ENCODE data around the gene CEBPZOS. TPM values are rescaled to one million over a fixed set of nuclear protein-coding genes. Genes with fewer than 3 reads are reported as not detected.

The CEBPZOS gene
- 4.6 and 7.4 TPM in 2 replicates for total RNA-seq

DNA sequence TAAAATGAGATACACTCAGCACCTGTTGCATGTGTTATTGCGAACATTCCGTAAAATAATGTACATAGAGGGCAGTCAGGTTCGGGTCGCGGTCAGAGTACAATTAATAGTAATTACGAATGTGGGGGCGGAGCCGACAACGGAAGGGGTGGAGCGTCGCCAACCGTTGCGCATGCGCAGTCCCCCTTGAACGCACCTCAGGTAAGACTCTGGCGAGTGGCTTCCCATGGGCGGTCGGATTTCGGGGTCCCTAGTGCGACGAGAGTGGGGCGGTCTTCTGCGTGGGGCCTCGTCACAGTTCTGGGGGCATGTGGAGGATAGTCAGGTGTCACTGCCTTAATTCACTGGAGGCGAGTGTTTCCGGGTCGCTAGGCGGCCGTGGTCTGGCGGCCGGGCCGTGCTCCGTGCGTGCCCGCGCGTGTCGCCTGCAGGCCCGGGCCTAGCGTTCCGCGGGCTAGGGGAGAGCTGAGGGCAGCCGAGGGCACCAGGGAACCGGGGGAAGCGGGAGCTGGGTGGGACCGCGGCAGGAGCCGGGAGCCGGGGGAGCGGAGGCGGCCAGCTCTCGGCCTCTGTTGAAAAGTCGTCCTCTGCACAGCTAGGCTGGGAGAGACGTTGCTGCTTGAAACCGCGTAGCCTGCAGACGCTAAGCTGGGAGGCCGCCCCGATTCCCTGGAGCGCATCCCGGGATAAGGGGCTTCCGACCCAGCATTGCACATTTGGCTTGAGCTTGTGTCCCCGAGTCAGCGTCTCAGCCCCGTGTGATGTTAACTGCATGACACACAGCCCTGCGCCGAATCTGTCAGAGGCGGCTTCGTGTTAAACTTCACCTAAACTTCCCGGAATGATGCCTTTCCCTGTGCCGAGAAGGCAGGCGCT is at the start of gene CEBPZOS:
Gene CEBPZOS, plus strand, starts transcription at position 177 of the 876 bp plus-strand sequence. CDS start 3,209 bp downstream, outside the sequence.
- DNase-seq (ENCODE audit: low read depth in 2 of 2) = peak; percentile 82 to 90

DNA sequence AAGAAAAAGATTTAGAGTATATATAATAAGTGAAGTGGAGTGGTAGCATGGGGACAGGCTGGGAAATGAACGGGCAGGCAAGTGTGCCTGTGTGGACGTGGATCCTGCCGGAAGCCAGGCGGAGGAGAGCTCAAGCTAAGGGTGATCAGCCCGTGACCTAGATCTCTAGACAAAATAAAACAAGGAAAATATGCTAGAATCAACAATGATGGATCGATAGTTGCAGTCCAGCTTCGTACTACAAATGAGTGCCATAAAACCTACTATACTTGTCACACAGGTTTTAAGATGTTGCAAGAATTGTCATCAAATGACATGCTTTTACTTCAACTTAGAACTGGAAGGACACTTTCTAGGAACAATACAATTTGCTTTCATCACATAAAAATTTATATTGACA is 48.0 kb upstream of the CEBPZOS start:
- no peak for DNase-seq (ENCODE audit: low read depth in 2 of 2)

DNA sequence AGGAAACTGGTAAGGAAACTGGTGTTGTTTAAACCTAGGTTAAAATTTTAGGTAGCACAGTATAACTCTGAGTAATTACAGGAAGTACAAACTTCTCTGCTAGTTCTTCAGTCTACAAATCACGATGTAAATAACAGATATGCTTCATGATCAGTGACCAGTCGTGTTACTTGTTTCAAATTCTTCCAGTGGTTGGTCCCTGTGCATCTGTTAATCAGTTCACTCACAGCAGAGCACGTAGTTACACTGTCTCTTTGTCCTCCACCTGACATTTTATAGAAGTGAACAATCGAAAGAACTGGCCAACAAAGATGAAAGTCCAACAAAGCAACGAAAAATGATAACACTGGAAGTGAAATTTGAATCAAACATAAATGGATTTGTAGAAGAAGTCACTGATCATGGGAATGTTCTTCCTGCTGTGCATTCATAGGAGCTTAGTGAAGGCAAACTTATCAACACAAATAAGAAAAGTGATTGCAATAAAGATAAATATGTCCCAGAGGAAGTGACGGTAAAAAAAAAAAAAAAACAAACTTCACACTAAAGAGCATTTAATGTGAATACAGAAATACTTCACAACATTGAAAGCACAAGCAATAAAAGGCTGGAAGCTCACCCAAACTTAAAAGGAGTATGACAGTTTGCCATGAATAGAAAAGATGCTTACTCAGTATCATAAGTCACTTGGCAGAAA is 46.5 kb upstream of the CEBPZOS start:
- peak; percentile 40 to 63 for DNase-seq (ENCODE audit: low read depth in 2 of 2)

DNA sequence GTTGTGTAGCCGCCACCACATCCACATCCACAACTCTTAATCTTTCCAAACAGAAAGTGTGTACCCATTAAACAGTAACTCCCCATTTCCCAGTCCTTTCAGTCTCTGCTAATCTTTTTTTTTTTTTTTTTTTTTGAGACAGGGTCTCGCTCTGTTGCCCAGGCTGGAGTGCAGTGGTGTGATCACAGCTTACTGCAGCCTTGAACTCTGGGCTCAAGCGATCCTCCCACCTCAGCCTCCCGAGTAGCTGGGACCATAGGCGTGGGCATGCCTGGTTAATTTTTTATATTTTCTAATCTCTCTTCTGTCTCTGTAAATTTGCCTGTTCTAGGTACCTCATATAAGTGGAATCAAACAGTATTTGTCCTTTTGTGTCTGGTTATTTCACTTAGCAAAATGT is 43.1 kb upstream of the CEBPZOS start:
- no peak for DNase-seq (ENCODE audit: low read depth in 2 of 2)

DNA sequence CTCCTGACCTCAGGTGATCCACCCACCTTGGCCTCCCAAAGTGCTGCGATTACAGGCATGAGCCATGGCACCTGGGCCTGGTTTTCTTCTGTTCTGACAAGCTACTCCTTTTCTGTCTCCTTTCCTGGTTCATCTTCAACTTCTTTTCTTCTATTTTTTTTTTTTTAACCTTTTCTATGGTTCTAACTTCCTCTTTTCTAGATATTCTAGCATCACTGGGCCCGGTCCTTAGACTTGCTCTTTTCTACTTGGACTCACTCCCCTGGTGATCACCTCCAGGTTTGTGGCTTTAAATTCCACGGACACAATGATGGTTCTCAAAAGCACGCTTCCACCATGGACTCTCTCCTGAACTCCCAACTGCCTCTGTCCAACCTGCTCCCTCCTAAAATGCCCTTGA is 41.5 kb upstream of the CEBPZOS start:
- no peak for DNase-seq (ENCODE audit: low read depth in 2 of 2)

DNA sequence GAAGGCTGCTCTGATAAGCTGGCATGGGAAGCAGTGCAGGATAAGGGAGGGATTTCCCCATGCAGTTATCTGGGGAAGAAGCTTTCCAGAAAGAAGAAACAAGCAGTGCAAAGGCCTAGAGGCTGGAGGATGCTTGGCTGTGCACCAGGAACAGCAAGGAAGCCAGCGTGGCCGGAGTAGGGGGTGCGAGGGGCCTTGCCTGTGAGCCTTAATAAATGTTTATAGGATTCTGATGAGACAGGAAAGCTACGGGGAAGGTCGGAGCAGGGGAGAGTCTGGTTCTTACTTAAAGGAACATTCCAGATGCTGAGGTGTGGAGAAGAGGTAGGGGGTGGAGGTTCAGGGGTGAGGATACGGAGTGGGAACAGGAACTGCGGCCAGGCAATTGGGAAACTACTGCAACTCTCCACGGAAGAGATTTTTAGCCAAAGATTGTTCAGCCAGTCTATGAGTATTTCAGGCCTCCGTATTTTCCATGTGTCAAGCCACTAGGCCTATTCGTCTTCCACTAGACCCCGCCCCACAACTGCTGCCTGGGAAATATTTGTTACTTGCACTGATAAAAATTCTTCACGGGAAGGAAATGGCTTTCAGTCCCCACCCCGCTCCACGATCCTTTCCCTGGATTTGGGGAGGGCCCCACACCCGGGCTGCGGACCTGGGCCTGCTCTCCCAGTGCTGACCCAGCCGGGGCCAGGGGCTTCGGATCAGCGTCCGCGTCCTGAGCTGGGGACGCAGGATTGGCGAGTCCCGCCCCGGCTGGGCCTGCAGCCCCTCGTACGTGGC is 40.0 kb upstream of the CEBPZOS start:
- DNase-seq (ENCODE audit: low read depth in 2 of 2) = peak; percentile 52 to 68

DNA sequence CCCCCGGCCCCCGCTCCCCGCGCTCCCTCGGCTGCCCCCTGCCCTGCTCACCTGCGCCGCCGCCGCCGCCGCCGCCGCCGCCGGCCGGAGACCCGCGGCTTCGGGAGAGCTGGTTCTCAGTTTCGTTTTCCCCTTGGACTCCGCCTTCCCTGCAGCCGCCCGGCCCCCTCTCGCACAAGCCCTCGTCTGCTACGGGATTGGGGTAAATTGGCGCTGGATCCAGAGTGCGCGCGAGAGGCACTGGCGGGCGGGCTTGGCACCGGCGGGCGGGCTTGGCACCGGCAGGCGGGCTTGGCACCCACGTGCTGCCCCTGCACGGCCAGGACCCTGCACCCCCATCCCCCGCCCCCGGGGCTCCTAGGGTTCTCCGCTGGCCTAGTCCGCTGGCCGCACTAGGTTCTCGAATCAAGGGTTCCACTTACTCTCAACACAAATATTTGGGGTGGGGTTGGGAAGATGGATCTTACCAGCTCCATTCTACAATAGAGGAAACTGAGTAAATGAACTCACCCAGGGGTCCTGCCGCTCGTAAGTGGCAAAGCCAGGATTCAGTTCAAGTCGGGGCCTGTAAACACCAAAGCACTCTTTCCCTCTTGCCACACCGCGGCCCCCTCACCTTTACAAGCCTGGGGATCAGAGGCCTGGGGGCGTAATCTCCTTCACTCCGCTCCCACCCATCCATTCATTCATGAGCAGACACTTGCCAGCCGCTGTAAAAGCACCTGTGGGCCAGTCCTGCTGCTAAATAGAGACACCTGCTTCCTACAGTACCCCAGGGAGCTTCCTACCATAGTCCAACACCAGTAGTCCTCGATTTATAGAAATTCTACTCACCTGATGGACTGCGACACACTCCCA is 39.2 kb upstream of the CEBPZOS start, which contains the start of gene EIF2AK2:
Gene EIF2AK2, minus strand, starts transcription at position 124 of the 858 bp plus-strand sequence. CDS start 9,174 bp downstream, outside the sequence.
- DNase-seq (ENCODE audit: low read depth in 2 of 2) = peak; percentile 90 to 91

DNA sequence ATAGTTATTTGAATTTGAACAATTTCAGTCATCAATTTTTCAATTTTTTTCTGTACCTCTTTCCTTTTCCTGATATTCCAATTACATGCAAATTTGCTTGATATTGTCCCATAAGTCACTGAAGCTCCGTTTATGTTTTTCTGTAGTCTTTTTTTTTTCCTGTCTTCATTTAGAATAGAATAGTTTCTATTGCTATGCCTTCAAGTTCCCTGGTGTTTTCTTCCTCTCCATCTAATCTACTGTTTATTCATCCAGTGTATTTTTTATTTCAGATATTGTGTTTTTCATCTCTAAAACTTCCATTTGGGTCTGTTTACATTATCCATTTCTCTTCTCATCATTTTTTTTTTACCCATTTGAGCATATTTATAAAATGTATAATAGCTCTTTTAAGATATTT is 31.5 kb upstream of the CEBPZOS start:
- no peak for DNase-seq (ENCODE audit: low read depth in 2 of 2)

DNA sequence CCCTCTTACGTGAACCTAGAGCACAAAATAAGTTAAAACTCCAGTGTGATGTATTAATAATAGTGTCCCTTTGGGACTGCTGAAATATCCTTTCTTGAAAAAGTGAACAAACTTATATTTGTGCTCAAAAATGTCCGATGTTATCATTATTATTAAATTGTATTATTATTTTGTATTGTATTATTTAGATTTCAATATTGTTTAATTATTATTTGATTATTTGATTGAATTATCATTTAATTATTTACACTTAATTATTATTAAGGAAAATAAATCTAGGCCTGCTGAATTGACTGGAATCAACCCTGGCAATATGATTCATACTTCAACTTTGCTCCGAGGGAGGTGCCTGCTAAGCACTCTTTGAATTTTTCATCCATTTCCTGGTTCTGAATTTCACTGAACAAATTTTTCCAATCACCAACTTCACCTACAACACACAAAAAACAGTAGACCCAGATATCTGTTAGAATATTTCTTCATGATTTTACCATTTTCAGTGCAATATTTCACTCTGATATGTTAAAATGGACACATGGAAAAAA is 28.6 kb upstream of the CEBPZOS start:
- no peak for DNase-seq (ENCODE audit: low read depth in 2 of 2)

DNA sequence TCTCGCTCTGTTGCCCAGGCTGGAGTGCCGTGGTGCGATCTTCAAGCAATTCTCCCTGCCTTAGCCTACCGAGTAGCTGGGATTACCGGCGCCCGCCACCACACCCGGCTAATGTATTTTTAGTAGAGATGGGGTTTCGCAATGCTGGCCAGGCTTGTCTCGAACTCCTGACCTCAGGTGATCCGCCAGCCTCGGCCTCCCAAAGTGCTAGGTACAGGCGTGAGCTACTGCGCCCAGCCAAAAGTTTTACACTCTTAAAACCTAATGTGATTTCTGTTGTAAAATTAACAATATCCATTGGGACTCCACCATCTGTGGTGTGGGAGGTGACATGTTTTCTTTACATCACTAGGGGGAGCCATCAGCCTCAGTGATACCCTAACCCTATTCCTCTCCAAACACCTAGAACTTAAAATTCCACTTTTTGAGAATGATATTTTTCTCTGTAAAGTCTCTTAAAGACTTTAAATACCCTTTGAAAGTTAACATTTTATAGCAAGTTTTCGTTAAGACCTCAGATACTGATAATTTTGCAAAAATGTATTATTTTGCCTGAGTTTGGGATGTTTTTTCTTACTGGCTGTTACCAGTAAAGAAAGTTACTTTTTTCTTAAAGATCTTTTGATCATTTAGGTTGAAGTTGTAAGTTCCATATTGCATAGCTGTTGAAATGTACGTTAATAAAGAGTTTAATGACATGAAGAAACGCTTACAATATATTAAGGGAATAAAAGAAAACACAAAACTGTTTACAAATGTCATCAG is 27.9 kb upstream of the CEBPZOS start:
- DNase-seq (ENCODE audit: low read depth in 2 of 2) = peak; percentile 64 to 67

DNA sequence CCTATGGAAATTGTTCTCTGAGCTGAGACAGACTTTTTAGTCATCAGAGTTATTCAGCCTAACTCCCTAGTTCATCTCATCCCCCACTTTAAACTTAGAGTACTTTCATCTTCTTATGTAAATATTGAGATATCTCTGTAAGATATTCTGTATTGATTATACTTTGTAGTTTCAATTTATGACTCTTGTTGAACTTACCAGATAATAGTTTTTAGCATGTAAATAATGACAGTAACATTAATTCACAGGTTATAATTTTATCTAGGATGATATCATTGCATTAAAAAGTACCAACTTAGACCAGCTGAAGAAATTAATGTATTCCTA is 24.7 kb upstream of the CEBPZOS start:
- DNase-seq (ENCODE audit: low read depth in 2 of 2) = no peak

DNA sequence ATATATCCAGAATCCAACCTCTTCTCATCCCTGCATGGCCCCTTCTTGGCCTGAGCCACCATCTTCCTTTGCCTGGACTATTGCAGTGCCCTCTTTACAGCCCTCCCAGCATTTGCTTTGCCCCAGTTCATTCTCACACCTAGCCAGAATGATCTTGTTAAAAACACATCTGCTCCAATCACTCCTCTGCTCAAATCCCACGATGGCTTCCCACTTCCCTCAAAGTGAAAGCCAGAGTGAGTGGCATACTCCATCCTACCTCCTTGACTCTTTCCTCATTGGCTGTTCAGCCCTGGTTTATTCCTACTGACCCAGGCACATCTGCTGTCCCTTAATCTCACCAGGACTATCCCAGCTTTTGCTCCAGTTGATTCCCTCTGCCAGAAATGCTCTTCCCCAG is 22.6 kb upstream of the CEBPZOS start:
- DNase-seq (ENCODE audit: low read depth in 2 of 2) = no peak

DNA sequence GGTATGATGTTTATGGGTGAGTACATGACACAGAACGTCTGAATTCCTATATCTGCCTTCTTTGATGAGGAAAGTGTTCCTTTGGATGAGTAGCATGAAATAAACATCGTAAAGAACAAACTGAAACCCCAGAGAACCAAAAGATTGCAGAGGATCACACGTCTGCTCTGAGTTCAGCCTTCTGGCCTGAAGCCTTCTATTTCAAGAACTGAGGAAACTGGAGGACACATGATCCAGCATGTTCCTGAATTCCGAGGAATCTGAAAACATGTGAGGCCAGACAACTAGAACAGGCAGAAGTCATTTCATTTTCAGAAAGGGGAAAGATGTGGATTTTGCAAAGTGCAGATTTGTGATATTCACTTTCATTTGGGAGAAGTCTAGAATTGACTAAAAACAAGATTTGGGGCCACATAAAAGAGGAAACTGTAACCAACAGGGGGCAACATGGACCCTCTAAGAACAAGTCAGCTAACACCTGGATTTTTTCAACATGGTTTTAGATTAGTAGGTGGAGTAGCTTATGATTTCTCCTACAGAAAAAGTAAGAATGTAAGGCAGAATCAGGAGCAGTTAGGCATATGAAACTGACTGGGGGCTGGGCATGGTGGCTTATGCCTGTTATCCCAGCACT is 16.2 kb upstream of the CEBPZOS start:
- DNase-seq (ENCODE audit: low read depth in 2 of 2) = no peak

DNA sequence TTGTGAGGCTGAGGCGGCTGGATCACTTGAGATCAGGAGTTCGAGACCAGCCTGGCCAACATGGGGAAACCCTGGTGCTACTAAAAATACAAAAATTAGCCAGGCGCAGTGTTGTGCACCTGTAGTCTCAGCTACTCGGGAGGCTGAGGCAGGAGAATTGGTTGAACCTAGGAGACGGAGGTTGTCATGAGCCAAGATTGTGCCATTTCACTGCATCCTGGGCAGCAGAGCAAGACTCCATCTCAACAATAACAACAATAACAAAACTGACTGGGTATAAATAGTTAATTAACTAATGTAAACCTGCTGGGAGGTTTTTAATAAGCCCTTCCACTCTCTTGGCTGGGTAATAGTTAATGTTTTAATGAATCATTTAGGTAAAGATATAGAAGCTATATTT is 15.7 kb upstream of the CEBPZOS start:
- no peak for DNase-seq (ENCODE audit: low read depth in 2 of 2)

DNA sequence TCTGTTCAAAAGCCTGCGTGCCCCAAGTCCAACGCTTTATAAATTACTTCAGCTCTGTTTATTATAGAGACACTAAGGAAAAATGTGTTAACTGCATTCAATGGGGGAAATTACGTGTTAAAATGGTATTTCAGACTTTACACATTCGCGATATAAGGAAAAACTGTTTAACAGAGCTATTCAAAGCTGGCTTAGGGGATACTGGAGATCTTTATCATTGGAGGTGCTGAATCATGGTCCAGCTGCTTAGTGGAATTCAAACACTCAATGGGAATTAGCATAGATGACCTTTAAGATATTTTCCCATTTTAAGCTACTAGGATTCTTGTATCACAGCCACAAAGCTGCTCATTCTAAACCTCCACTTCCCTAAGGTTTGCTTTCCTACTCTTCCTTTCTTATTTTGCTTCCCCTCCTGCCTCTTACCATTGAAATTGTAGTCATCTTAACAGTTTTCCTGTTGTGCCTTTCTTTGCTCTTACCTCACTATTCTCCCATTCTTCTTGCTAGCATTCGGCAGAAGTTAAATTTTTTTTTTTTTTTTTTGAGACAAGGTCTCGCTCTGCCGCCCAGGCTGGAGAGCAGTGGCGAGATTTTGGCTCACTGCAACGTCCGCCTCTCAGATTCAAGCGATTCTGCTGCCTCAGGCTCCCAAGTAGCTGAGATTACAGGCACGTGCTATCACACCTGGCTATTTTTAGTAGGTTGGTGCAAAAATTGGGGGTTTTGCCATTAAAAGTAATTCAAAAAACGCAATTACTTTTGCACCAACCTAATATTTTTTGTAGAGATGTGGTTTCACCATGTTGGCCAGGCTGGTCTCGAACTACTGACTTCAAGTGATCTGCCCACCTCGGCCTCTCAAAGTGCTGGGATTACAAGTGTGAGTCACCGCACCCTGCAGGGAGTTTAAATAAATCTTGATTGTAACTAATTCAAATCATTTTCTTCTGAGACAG is 14.3 kb upstream of the CEBPZOS start:
- DNase-seq (ENCODE audit: low read depth in 2 of 2) = peak in 1 of 2 donors; percentile 74

DNA sequence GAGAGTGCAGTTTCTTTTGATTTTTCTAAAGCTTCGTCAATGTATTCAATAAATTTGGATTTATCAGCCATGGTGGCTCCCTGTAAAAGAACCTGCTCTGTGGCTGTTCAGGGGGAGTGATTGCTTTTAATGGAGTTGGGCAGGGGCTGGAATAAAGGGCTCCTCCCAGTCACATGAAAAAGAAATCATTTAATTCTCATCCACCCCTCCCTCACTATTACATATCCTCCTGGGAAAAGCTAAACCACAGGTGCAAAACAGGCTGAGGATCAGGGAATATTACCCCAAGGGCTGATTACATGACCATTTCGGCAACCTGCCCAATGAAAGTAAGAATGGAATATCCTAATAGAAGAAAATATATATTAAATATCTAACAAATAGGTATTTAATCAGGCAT is 7.7 kb upstream of the CEBPZOS start, which contains the start of gene SULT6B1:
Gene SULT6B1, minus strand, starts transcription at position 101 of the 400 bp plus-strand sequence. Its CDS starts 30 bp downstream, at position 71.
- DNase-seq (ENCODE audit: low read depth in 2 of 2) = no peak

DNA sequence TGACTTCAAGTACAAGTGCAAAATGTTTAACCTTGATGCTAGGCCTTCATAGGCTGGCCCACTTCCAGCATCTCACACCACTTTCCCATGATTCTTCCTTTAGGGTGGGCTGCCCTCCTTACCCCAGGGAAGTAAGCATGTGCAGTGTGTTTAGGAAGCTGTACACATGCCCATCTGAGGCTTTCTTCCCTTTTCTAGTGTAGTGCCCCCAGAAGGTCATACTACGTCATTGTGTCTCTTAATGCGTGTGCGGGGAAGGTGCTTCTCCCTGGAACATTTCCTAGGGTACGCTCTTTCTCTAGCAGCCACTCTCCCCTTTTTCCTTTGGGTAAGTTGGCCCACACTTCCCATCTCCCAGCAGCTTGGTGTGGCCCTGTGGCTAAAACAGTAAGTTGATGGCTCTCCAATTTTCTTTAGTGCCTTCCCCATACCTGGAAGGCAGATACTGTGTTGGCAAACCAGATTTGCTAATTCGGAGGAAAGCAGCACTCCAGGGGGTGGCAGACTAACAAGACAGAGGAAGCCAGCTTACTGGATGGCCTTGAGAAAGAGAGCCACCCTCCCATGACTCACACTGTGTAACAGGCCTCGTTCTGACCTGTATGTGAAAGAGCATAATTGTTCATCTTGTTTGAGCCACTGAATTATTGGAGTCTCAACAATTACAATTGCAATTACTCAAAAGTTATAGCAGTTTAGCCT is 6.7 kb upstream of the CEBPZOS start:
- peak; percentile 7 to 81 for DNase-seq (ENCODE audit: low read depth in 2 of 2)
